A549 (cell line): ENCODE measurements around the gene RAPGEF2. TPM values are rescaled to one million over a fixed set of nuclear protein-coding genes. Genes with fewer than 3 reads are reported as not detected.

ENCODE experiments used
- ATAC-seq, 2 experiments: fragments of 200-7000 bp in 1 of 2; fragments of >200 bp in 1 of 2; cut with Nextera tagmentation in 1 of 2; cut with Tn5 transposase in 1 of 2; 3 replicates each; pipeline versions ENCODE4 v1.8.0 to v1.9.1; 2018 to 2020; ENCODE audit warnings: mild to moderate bottlenecking in 1 of 2, moderate library complexity in 1 of 2
- CTCF ChIA-PET: fragments of 300-600 bp; sonication (Branson Sonifier 250); formaldehyde crosslinking; extraction: SDS; loops from one replicate; lab custom pipeline; 2021; ENCODE audit warnings: antibody characterized with exemption, inconsistent platforms; lab: Yijun Ruan, JAX
- POLR2A ChIA-PET: fragments of 350-600 bp; formaldehyde crosslinking; extraction: SDS; loops from one replicate; lab custom pipeline; 2021; ENCODE audit warnings: antibody characterized with exemption, inconsistent platforms; lab: Yijun Ruan, JAX
- DNase-seq, 2 experiments: peaks; one replicate each; pipeline versions ENCODE4 v3.0.0 to v3.0.0-alpha.2; 2011 to 2016; ENCODE audit warnings: low read depth in 1 of 2, low spot score in 1 of 2
- FAIRE-seq: peaks from 2 replicates; lab custom pipeline; 2011; peaks lifted over from hg19 to GRCh38; lab: Jason Lieb, UNC
- H3K27ac ChIP-seq, 2 experiments: fragments of >200 bp; sonication (Bioruptor Twin); formaldehyde crosslinking; 3 replicates each; pipeline ENCODE4 v1.5.1; 2016 to 2017
- H3K4me1 ChIP-seq: fragments of >200 bp; sonication (Bioruptor Twin); formaldehyde crosslinking; 3 replicates; pipeline ENCODE4 v1.6.1; 2016
- H3K4me2 ChIP-seq: fragments of >200 bp; sonication (Bioruptor Twin); formaldehyde crosslinking; 3 replicates; pipeline ENCODE4 v1.6.1; 2016
- H3K4me3 ChIP-seq: fragments of >200 bp; sonication (Bioruptor Twin); formaldehyde crosslinking; 3 replicates; pipeline ENCODE4 v1.5.1; 2016
- H3K9me3 ChIP-seq: fragments of >200 bp; sonication (Bioruptor Twin); formaldehyde crosslinking; 3 replicates; pipeline ENCODE4 v1.6.1; 2016
- ATOH8 ChIP-seq: fragments of 250-450 bp; sonication (Bioruptor Pico); IDR thresholded peaks from 2 replicates; pipeline ENCODE4 v1.5.0; 2020; ENCODE audit warnings: low read depth, mild to moderate bottlenecking, moderate library complexity
- BHLHE40 ChIP-seq: IDR thresholded peaks from 2 replicates; pipeline ENCODE4 v1.6.1; 2012; ENCODE audit warnings: low read depth, low read length, inconsistent platforms
- CBX2 ChIP-seq: fragments of 200-600 bp; sonication (generic); IDR thresholded peaks from 2 replicates; pipeline ENCODE4 v1.6.1; 2016; ENCODE audit warnings: low read depth, mild to moderate bottlenecking, borderline replicate concordance
- CHD4 ChIP-seq: fragments of 200-600 bp; sonication (generic); IDR thresholded peaks from 2 replicates; pipeline ENCODE4 v1.6.1; 2016; ENCODE audit warnings: antibody characterized with exemption, mild to moderate bottlenecking, borderline replicate concordance
- EHMT2 ChIP-seq: fragments of 200-600 bp; sonication (generic); IDR thresholded peaks from 2 replicates; pipeline ENCODE4 v1.6.1; 2016; ENCODE audit warnings: antibody characterized with exemption, low read depth, mild to moderate bottlenecking, moderate library complexity
- GATA3 ChIP-seq: IDR thresholded peaks from 2 replicates; pipeline ENCODE4 v1.6.1; 2012; ENCODE audit warnings: borderline replicate concordance
- HES2 ChIP-seq: fragments of >200 bp; sonication (Bioruptor Twin); formaldehyde crosslinking; IDR thresholded peaks from 2 replicates; pipeline ENCODE4 v1.6.1; 2016
- HMGXB4 ChIP-seq: fragments of 250-450 bp; sonication (Bioruptor Pico); IDR thresholded peaks from 2 replicates; pipeline ENCODE4 v1.5.0; 2021; ENCODE audit warnings: mild to moderate bottlenecking, moderate library complexity, borderline replicate concordance
- HOXA7 ChIP-seq: fragments of 250-450 bp; sonication (Bioruptor Pico); IDR thresholded peaks from 2 replicates; pipeline ENCODE4 v1.5.0; 2020; ENCODE audit warnings: mild to moderate bottlenecking, moderate library complexity
- MAFK ChIP-seq: fragments of 450-650 bp; IDR thresholded peaks from 2 replicates; pipeline ENCODE4 v1.6.1; 2014; ENCODE audit not compliant: partially characterized antibody
- MAZ ChIP-seq: fragments of 150-350 bp; IDR thresholded peaks from 2 replicates; pipeline ENCODE4 v1.6.1; 2014; ENCODE audit warnings: antibody characterized with exemption, low read depth, low read length, borderline replicate concordance
- MYC ChIP-seq: IDR thresholded peaks from 2 replicates; pipeline ENCODE4 v1.6.1; 2012; ENCODE audit warnings: mild to moderate bottlenecking, inconsistent platforms, low read length, improper control_type of control experiment, borderline replicate concordance
- NR3C1 ChIP-seq: fragments of >200 bp; sonication (Bioruptor Twin); formaldehyde crosslinking; IDR thresholded peaks from 3 replicates; pipeline ENCODE4 v1.6.1; 2017
- RCOR1 ChIP-seq: fragments of 150-350 bp; IDR thresholded peaks from 2 replicates; pipeline ENCODE4 v1.6.1; 2014; ENCODE audit warnings: antibody characterized with exemption, low read length, low read depth
- RFX5 ChIP-seq: fragments of 450-650 bp; IDR thresholded peaks from 2 replicates; pipeline ENCODE4 v1.7.1; 2014; ENCODE audit warnings: antibody characterized with exemption, mild to moderate bottlenecking, moderate library complexity
- RNF2 ChIP-seq: fragments of 200-600 bp; sonication (generic); IDR thresholded peaks from 2 replicates; pipeline ENCODE4 v1.6.1; 2016; ENCODE audit warnings: low read depth, mild to moderate bottlenecking, antibody characterized with exemption, moderate library complexity, borderline replicate concordance
- SMC3 ChIP-seq: fragments of >200 bp; sonication (Bioruptor Twin); formaldehyde crosslinking; IDR thresholded peaks from 3 replicates; pipeline ENCODE4 v1.6.1; 2018; ENCODE audit warnings: inconsistent platforms
- ZC3H11A ChIP-seq: fragments of 450-650 bp; IDR thresholded peaks from 2 replicates; pipeline ENCODE4 v1.6.1; 2014; ENCODE audit warnings: antibody characterized with exemption, mild to moderate bottlenecking
- ZNF302 ChIP-seq: fragments of 250-450 bp; sonication (Bioruptor Pico); IDR thresholded peaks from 2 replicates; pipeline ENCODE4 v1.9.0; 2021; ENCODE audit warnings: inconsistent platforms, mild to moderate bottlenecking, moderate library complexity
- WGBS: methylation state at CpG from one replicate; pipeline ENCODE4 v1.1.6; 2017; ENCODE audit errors: missing lambda C conversion rate; 5-methylcytosine and 5-hydroxymethylcytosine counted together
- polyA plus RNA-seq, 4 experiments: library from polyadenylated mRNA; depleted of rRNA in 3 of 4; stranded (reverse); fragments of >200 nt; fragmentation: RNase III in 1 of 4; extraction: RNeasy Plus Mini Kit Qiagen cat#74134 plus additional on column Dnase treatment in 1 of 4; gene quantifications; 2 replicates in 3 of 4; 3 replicates in 1 of 4; pipeline ENCODE4 v1.2.3, GENCODE V29; 2011 to 2017

Gene RAPGEF2
- polyA plus RNA-seq, 2 of the 4 experiments (the other 2 are of a cell fraction), result 10.7 to 31.8 TPM

GRCh38 chr4:159175989-159176375, 73.1 kb downstream of the RAPGEF2 start (continued):
- no peak for TF ChIP-seq HMGXB4 (CRISPR knock-in tag)
- TF ChIP-seq GATA3, result no peak
- no peak for TF ChIP-seq CHD4

GRCh38 chr4:159177265-159178150, 74.6 kb downstream of the RAPGEF2 start:
- Histone ChIP-seq H3K4me3 (no peak overlapping the region), H3K4me1 (peaks cover 52% of the 10 kb centered on the region), H3K9me3 (no peaks in the 10 kb centered on the region), H3K4me2 (peak overlapping the region; percentile 20; the same call in 2 of the 3 replicates), H3K27ac (peak overlapping the region in 1 of 2 experiments; percentile 13; a peak in 4 of 6 replicates)
- ChIA-PET CTCF (interaction anchor here (0.7 to 2.1 kb wide), 3 partner anchors 30 to 326 kb away, joined by 3 to 11 read pairs (median 3); no protein-coding TSS in a partner anchor), POLR2A (no interaction called here)
- TF ChIP-seq ZNF302 (CRISPR knock-in tag), result no peak
- no peak for TF ChIP-seq SMC3
- TF ChIP-seq CBX2, result no peak
- no peak for TF ChIP-seq EHMT2
- no peak for ATAC-seq
- 82% methylated on average over 5 of the region's 5 CpGs for WGBS
- FAIRE-seq, result no peak
- DNase-seq, result no peak

GRCh38 chr4:159178151-159178546, 75.3 kb downstream of the RAPGEF2 start:
- CTCF ChIA-PET, result interaction anchor here (0.7 to 2.1 kb wide), 4 partner anchors 25 to 327 kb away, joined by 3 to 11 read pairs (median 4); no protein-coding TSS in a partner anchor
- H3K9me3 ChIP-seq, result no peaks in the 10 kb centered on the region
- H3K27ac ChIP-seq, result peak overlapping the region in 1 of 2 experiments; percentile 13; a peak in 3 of 6 replicates
- peak overlapping the region; percentile 20; the same call in 2 of the 3 replicates for H3K4me2 ChIP-seq
- H3K4me3 ChIP-seq, result no peak overlapping the region
- FAIRE-seq, result no peak
- TF ChIP-seq MYC, result no peak
- no peak for TF ChIP-seq NR3C1
- no peak for TF ChIP-seq RCOR1
- TF ChIP-seq, all 56 proteins: peak for 0
- 89% methylated on average over 2 of the region's 2 CpGs for WGBS
- ATAC-seq, result no peak
- no peak for DNase-seq
- POLR2A ChIA-PET, result no interaction called here
- H3K4me1 ChIP-seq, result peaks cover 52% of the 10 kb centered on the region

- Histone ChIP-seq H3K4me1 (peaks cover 44% of the 10 kb centered on the region), H3K4me2 (no peak overlapping the region), H3K27ac (no peak overlapping the region), H3K4me3 (no peak overlapping the region)
- CTCF ChIA-PET, result interaction anchor here (0.7 to 1.1 kb wide), 2 partner anchors 24 to 323 kb away, joined by 3 to 4 read pairs; no protein-coding TSS in a partner anchor
- DNase-seq, result no peak
- FAIRE-seq, result no peak
- no peak for ATAC-seq
- TF ChIP-seq ATOH8 (CRISPR knock-in tag) (no peak), MAZ (no peak), MAFK (no peak), ZC3H11A (no peak), HOXA7 (no peak), BHLHE40 (no peak), HES2 (no peak), RNF2 (no peak), RFX5 (no peak), HMGXB4 (CRISPR knock-in tag) (no peak), NR3C1 (no peak)
- TF ChIP-seq, all 56 proteins: peak for 0
- WGBS, result 85% methylated on average over 3 of the region's 3 CpGs
- POLR2A ChIA-PET, result no interaction called here
- no peaks in the 10 kb centered on the region for H3K9me3 ChIP-seq
Observed at GRCh38 chr4:159178979-159179969, 76.4 kb downstream of the RAPGEF2 start.
